GM04504 (cell line): Measurements from ENCODE around the gene CEP170B.
"Not testable (repeated sequence)": the region's sequence is repeated elsewhere in the genome, so short reads cannot be mapped to it uniquely, and the experiment has no call there.

Source experiments
- DNase-seq: peaks from one replicate; pipeline ENCODE4 v3.0.0-alpha.2; 2012; ENCODE audit warnings: low read depth

CEP170B gene

GRCh38 chr14:104919152-104919992 lies 54.3 kb downstream of the CEP170B start:
- not testable (repeated sequence) for DNase-seq

GRCh38 chr14:104919993-104920315 lies 54.9 kb downstream of the CEP170B start:
- DNase-seq: no peak

GRCh38 chr14:104923640-104924420 lies 58.8 kb downstream of the CEP170B start:
- DNase-seq: no peak

DNA sequence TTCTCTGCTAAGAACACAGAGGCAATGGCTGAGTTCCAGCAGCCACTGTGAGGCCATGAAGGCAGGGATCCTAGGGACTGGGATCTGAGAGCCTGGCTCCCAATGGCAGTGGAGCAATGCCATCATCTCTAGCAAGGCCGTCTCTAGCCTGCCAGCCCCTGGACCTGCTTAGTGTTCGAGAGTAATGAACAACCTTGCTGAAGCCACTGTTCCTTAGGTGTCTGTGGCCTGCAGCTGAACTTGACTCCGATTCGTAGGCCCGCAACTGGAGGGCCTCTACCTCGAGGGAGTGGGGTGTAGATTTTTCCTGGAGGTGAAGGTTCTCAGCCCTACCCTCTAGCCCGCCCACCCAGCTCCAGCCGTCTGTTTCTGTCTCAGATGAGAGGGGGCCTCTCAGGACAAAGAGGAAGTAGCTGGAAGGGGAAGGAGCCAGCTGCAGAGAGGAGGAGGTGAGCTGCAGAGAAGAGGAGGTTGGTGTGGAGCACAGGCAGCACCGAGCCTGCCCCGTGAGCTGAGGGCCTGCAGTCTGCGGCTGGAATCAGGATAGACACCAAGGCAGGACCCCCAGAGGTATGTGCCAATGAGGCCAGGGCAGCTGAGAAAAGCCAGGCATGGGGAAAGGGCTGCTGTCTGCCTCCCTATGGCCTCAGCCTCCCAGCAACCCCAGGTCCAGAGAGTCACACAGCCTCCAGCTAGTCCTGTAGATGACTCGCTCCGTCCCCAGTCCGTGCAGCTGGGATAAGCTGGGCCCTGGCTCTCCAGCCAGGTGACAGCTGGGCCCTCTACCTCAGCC lies 59.5 kb downstream of the CEP170B start, which contains the start of gene PLD4:
PLD4 (plus strand) TSS at position 459 of the 793 bp plus-strand sequence. CDS start 2,262 bp downstream, outside the sequence.
- DNase-seq: no peak

DNA sequence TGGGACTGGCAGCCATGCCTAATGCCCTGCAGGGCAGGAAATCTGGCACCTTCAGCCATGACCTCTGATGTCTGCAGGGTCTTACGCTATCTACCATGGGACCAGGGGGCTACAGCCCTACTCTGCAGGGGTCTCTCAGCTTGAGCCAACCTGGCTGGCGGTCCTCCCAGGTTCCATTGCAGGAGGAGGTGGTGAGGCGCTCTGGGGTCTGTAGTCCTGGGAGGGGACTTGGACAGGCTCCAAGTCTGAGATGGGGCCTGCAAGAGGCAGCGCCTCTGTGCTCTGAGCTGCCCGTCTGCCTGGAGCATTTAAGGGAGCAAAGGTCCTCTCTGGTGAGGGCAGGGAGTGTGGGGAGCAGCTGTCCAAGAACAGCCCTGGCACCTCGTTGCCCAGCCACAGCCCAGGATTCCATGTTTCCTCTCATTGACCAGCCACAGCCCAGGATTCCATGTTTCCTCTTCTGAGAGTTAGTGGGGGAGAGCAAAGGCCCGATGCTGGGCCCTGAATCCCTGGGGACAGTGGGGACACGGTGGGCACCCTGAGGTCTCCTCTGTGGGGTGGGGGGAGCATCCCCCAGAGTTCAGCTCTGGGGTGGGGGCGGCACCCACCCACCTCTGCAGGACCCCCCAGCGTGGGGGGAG lies 60.3 kb downstream of the CEP170B start:
- DNase-seq: no peak

DNA sequence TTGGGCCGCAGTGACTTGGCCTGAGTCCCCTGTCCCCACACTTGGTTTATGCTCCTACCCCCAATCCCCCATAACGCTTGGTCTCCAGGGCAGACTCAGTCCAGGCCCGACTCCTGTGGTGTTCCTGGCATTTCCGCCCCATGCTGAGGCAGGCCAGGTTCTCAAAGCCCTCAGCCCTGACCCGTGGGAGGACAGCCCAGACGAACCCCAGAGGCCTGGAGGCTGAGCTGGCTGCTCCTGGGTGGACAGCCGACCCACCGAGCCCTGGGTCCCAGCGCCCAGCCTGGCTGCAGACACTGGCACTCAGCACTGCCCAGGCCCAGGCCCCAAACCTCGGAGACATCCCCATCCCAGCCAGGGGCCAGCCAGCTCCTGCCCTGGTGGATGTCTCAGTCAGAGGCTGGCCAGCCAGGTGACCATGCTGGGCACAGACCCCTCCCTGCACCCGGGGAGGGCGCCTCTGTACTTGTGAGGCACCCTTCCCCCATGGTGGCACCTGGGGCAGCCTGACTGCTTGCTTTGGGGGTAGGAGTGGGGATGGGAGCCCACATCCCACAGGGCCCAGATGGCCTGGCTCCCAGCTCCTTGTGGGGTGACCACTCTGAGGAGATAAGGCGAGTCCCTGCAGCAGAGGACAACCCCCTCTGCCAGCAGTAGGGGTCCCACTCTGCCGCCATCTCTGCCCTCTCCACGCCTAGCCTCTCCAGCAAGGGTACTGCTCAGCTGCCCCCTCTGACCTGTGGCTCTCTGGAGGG lies 61.0 kb downstream of the CEP170B start:
- no peak for DNase-seq

- DNase-seq: no peak
These were observed 61.8 kb downstream of the CEP170B start for GRCh38 chr14:104926619-104927431.

DNA sequence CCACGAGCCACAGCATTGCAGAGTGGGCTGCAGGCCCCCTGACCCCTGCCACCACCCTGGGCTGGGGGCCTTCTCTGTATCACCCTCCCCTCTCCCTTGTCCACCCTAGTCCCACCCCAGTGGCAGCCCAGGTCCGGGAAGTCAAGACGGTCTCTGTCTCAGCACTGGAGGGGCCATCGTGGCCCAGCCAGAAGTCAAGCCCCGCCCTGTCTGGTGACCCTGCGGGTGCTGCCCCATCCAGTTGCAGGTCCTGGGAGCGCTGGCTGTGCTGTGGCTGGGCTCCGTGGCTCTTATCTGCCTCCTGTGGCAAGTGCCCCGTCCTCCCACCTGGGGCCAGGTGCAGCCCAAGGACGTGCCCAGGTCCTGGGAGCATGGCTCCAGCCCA lies 62.4 kb downstream of the CEP170B start:
- no peak for DNase-seq

GRCh38 chr14:104927901-104928300 lies 62.8 kb downstream of the CEP170B start:
- DNase-seq: no peak

GRCh38 chr14:104928391-104929133 lies 63.5 kb downstream of the CEP170B start:
- DNase-seq: no peak

GRCh38 chr14:104929268-104930230 lies 64.5 kb downstream of the CEP170B start:
- no peak for DNase-seq

DNA sequence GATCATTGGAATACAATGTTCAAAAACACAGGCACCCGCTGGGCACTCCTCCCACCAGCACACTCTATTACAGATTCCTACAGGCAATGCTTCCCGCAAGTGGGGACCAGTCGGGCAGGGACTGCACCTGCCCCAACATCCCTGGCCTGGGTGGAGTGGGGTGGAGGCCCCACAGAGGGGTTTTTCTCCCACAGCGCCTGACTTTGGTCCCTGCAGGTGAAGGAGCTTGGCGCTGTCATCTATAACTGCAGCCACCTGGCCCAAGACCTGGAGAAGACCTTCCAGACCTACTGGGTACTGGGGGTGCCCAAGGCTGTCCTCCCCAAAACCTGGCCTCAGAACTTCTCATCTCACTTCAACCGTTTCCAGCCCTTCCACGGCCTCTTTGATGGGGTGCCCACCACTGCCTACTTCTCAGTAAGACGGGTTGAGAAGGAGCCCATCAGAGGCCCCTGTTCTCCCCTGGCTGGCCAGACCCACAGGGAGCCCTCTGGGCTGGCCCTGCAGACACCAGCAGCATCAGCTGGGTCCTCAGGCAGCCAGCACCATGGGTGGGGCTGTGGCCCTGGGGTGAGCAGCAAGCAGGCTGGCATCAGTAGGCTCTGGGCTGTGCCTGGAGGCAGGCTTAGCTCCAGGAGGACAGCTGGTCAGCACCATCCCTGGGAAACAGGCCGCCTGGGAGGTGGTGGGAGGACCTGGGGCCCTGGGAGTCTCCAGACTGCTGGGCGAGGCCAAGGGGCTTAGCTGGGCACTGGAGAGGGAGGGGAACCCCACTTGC lies 65.6 kb downstream of the CEP170B start:
- DNase-seq: no peak

DNA sequence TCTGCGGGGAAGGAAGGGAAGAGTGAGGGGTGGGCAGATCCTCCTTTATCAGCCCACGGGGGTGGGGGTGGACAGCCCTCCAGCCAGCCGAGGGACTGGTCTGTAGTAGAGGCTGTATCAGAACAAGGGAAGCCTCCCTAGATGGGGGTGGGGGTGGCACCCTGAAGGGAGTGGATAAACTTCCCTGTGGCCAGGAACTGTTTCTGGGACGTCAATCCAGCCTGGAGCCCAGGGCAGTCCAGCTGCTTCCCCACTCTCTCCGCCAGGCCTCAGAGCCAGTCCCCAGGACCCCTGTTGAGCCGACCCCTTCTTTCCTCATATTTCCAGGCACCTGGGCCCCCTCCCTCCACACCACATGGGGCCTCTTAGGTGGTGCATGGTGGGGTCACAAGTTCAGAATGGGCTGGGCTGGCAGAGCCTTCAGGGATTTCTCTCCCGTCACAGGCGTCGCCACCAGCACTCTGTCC lies 66.3 kb downstream of the CEP170B start:
- DNase-seq: no peak

DNA sequence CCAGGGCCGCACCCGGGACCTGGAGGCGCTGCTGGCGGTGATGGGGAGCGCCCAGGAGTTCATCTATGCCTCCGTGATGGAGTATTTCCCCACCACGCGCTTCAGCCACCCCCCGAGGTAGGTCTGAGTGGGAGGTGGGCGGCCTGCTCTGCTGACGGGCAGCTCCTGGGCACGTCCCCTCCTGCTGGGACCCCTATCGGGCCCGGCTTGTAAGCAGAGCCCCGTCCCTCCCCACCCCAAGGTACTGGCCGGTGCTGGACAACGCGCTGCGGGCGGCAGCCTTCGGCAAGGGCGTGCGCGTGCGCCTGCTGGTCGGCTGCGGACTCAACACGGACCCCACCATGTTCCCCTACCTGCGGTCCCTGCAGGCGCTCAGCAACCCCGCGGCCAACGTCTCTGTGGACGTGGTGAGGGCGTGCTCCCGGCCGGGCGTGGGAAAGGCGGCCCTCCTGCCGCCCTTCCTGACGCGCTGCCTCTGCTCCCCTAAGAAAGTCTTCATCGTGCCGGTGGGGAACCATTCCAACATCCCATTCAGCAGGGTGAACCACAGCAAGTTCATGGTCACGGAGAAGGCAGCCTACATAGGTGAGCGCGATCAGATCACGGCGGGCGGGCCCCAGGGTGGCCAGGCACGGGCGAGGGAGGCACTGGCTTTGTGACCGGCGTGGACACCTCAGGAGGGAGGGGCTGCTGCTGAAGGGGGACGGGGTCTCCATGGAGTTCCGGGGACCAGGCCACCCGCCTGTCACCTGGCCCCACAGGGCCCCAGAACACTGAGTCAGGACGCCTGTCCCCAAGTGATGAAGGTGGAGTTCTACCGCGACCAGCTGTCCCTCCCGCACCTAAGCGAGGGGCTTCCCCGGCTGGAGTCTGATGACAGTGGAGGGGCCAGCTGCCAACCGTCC lies 67.0 kb downstream of the CEP170B start:
- DNase-seq: no peak

DNA sequence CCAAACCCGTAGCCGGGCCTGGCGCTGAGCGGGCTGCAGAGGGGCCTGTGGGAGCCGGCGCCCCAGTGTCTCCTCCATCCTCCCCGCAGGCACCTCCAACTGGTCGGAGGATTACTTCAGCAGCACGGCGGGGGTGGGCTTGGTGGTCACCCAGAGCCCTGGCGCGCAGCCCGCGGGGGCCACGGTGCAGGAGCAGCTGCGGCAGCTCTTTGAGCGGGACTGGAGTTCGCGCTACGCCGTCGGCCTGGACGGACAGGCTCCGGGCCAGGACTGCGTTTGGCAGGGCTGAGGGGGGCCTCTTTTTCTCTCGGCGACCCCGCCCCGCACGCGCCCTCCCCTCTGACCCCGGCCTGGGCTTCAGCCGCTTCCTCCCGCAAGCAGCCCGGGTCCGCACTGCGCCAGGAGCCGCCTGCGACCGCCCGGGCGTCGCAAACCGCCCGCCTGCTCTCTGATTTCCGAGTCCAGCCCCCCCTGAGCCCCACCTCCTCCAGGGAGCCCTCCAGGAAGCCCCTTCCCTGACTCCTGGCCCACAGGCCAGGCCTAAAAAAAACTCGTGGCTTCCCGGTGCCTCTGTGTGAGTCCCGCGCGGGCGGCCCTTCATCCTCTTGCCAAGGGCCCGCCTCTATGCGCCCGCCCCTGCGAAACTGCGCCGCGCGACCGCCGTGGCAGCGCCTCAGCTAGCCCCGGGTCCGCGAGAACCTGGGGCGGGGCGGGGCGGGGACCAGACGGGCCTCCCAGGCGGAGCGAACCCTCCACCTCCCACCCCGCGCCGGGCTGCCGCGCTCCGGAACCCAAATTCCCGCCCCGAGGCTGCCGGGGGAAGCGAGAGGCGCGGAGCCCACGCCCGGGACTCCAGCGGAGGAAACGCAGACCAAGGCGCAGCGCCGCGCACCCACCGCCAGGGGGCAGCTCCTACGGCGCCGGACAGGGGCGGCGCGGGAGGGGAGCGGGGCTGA lies 67.9 kb downstream of the CEP170B start:
- peak; percentile 76 for DNase-seq
